Esophagus muscularis mucosa (tissue), 4 donors: ENCODE results near the gene EIF4E2.

Experiments used
- CTCF ChIP-seq, 3 experiments: fragments of 200-600 bp in 2 of 3; fragments of 450-650 bp in 1 of 3; sonication (generic) in 2 of 3; IDR thresholded peaks; one replicate each; pipeline ENCODE4 v1.5.1; 2017 to 2019; ENCODE audit warnings: antibody characterized with exemption in 3 of 3, mild to moderate bottlenecking in 2 of 3, moderate library complexity in 1 of 3
- EP300 ChIP-seq: sonication (generic); formaldehyde crosslinking; IDR thresholded peaks from one replicate; pipeline ENCODE4 v1.6.1; 2017; ENCODE audit warnings: antibody characterized with exemption
- POLR2A ChIP-seq: fragments of 450-650 bp; IDR thresholded peaks from one replicate; pipeline ENCODE4 v1.6.1; 2017; ENCODE audit warnings: antibody characterized with exemption, moderate library complexity, mild to moderate bottlenecking, low read depth
- POLR2AphosphoS5 ChIP-seq, 2 donors: sonication (generic); formaldehyde crosslinking; IDR thresholded peaks; one replicate each; pipeline ENCODE4 v1.6.1; 2017; ENCODE audit warnings: antibody characterized with exemption in 2 of 2

- no peak for TF ChIP-seq POLR2AphosphoS5 (IDR thresholded peaks at IDR 0.05)
- TF ChIP-seq CTCF (IDR thresholded peaks at IDR 0.05): no peak
- no peak for TF ChIP-seq EP300
- no peak for TF ChIP-seq POLR2A
Measured at GRCh38 chr2:232576995-232577394, 26.5 kb downstream of the EIF4E2 start.
